Choroid plexus epithelial cell (primary cell): Measurements from ENCODE around the gene MEIS3.

Source experiments
- DNase-seq: peaks from one replicate; pipeline ENCODE4 v3.0.0-alpha.2; 2010; ENCODE audit warnings: low read depth
- H3K4me3 ChIP-seq: 2 replicates; pipeline ENCODE4 v1.5.1; 2011; ENCODE audit warnings: low read depth, mild to moderate bottlenecking, control low read depth, low read length, moderate library complexity
- CTCF ChIP-seq: conservative IDR thresholded peaks from 2 replicates; pipeline ENCODE4 v1.5.1; 2011; ENCODE audit warnings: low read depth, mild to moderate bottlenecking, control low read depth, inconsistent platforms, low read length, moderate library complexity

The MEIS3 gene

GRCh38 chr19:47353307-47353712 is 66.0 kb downstream of the MEIS3 start:
- no peak for TF ChIP-seq CTCF
- H3K4me3 ChIP-seq, result no peak overlapping the region
- no peak for DNase-seq
